ENCODE data around the gene MORC3.
A peak's percentile ranks its signal among the peaks of the same experiment; 100 is the strongest.

MORC3 gene

GRCh38 chr21:36355868-36356267 is 35.9 kb downstream of the MORC3 start:
- TF ChIP-seq FOXK2 (IDR thresholded peaks at IDR 0.05) (peak; percentile 76), FOXA1 (IDR thresholded peaks at IDR 0.05) (peak; percentile 36; the same call in 1 of the 2 replicates), ARNT (IDR thresholded peaks at IDR 0.05) (peak; percentile 85), HDGF (IDR thresholded peaks at IDR 0.05; ENCODE audit: borderline replicate concordance) (no peak), BHLHE40 (IDR thresholded peaks at IDR 0.05; ENCODE audit: borderline replicate concordance) (no peak), SP1 (IDR thresholded peaks at IDR 0.05) (no peak), PKNOX1 (IDR thresholded peaks at IDR 0.05) (peak; percentile 81), L3MBTL2 (conservative IDR thresholded peaks at IDR 0.05) (no peak), CTBP1 (IDR thresholded peaks at IDR 0.05; ENCODE audit: borderline replicate concordance) (peak; percentile 50; the same call in 1 of the 2 replicates), ZNF384 (IDR thresholded peaks at IDR 0.05) (no peak)
- POLR2A ChIA-PET = no interaction called here
- CTCF ChIA-PET = no interaction called here
- peak; percentile 12 for DNase-seq (ENCODE audit: extremely low spot score)

GRCh38 chr21:36359185-36359584 is 39.2 kb downstream of the MORC3 start:
- TF ChIP-seq BHLHE40 (IDR thresholded peaks at IDR 0.05; ENCODE audit: borderline replicate concordance) (no peak), FOXM1 (IDR thresholded peaks at IDR 0.05; ENCODE audit: borderline replicate concordance) (no peak), CTBP1 (IDR thresholded peaks at IDR 0.05; ENCODE audit: borderline replicate concordance) (no peak), ELF4 (IDR thresholded peaks at IDR 0.05) (no peak), SUZ12 (IDR thresholded peaks at IDR 0.05) (no peak), NFRKB (IDR thresholded peaks at IDR 0.05) (no peak), ZNF384 (IDR thresholded peaks at IDR 0.05) (no peak), ARNT (IDR thresholded peaks at IDR 0.05) (no peak), LEF1 (IDR thresholded peaks at IDR 0.05; ENCODE audit: borderline replicate concordance) (no peak), L3MBTL2 (conservative IDR thresholded peaks at IDR 0.05) (no peak)
- ChIA-PET POLR2A (no interaction called here), CTCF (no interaction called here)
- DNase-seq (ENCODE audit: extremely low spot score) = no peak

GRCh38 chr21:36369064-36369685 is 49.2 kb downstream of the MORC3 start:
- TF ChIP-seq ARNT (IDR thresholded peaks at IDR 0.05) (no peak), TARDBP (IDR thresholded peaks at IDR 0.05) (no peak), ELF4 (IDR thresholded peaks at IDR 0.05) (no peak)
- ChIA-PET POLR2A (no interaction called here), CTCF (no interaction called here)
- DNase-seq (ENCODE audit: extremely low spot score) = no peak

- CTCF ChIA-PET = no interaction called here
- no peak for TF ChIP-seq TARDBP (IDR thresholded peaks at IDR 0.05)
- TF ChIP-seq FOXK2 (IDR thresholded peaks at IDR 0.05) = no peak
- TF ChIP-seq LEF1 (IDR thresholded peaks at IDR 0.05; ENCODE audit: borderline replicate concordance) = no peak
- TF ChIP-seq ELF4 (IDR thresholded peaks at IDR 0.05) = no peak
- no peak for TF ChIP-seq PKNOX1 (IDR thresholded peaks at IDR 0.05)
- no peak for DNase-seq (ENCODE audit: extremely low spot score)
- POLR2A ChIA-PET = interaction anchor here (0.9 kb wide), 1 partner anchor 10 kb away, joined by 4 read pairs; the partner anchor contains the start of gene CHAF1B
Observed at GRCh38 chr21:36375994-36376393, 56.0 kb downstream of the MORC3 start.

- ChIA-PET POLR2A (no interaction called here), CTCF (no interaction called here)
- no peak for TF ChIP-seq FOXA1 (IDR thresholded peaks at IDR 0.05)
- no peak for TF ChIP-seq PKNOX1 (IDR thresholded peaks at IDR 0.05)
- no peak for TF ChIP-seq BHLHE40 (IDR thresholded peaks at IDR 0.05; ENCODE audit: borderline replicate concordance)
- TF ChIP-seq TARDBP (IDR thresholded peaks at IDR 0.05) = no peak
- DNase-seq (ENCODE audit: extremely low spot score) = no peak
Observed at GRCh38 chr21:36377391-36377842, 57.4 kb downstream of the MORC3 start.

GRCh38 chr21:36379251-36379650 is 59.3 kb downstream of the MORC3 start:
- TF ChIP-seq PKNOX1 (IDR thresholded peaks at IDR 0.05) (no peak), NFRKB (IDR thresholded peaks at IDR 0.05) (no peak), SUZ12 (IDR thresholded peaks at IDR 0.05) (no peak), LEF1 (IDR thresholded peaks at IDR 0.05; ENCODE audit: borderline replicate concordance) (no peak), ZNF384 (IDR thresholded peaks at IDR 0.05) (no peak), HDGF (IDR thresholded peaks at IDR 0.05; ENCODE audit: borderline replicate concordance) (no peak), ELF4 (IDR thresholded peaks at IDR 0.05) (no peak), FOXK2 (IDR thresholded peaks at IDR 0.05) (no peak), FOXM1 (IDR thresholded peaks at IDR 0.05; ENCODE audit: borderline replicate concordance) (no peak), BHLHE40 (IDR thresholded peaks at IDR 0.05; ENCODE audit: borderline replicate concordance) (no peak), TARDBP (IDR thresholded peaks at IDR 0.05) (no peak), L3MBTL2 (conservative IDR thresholded peaks at IDR 0.05) (no peak), CTBP1 (IDR thresholded peaks at IDR 0.05; ENCODE audit: borderline replicate concordance) (no peak)
- POLR2A ChIA-PET = no interaction called here
- CTCF ChIA-PET = no interaction called here

More at GRCh38 chr21:36379251-36379650, 59.3 kb downstream of the MORC3 start:
- DNase-seq (ENCODE audit: extremely low spot score) = no peak
